Occipital lobe (tissue), 2 donors: ENCODE data around the gene CCDC88C. TPM values are rescaled to one million over a fixed set of nuclear protein-coding genes. Genes with fewer than 3 reads are reported as not detected.
"Not testable (repeated sequence)": the region's sequence is repeated elsewhere in the genome, so short reads cannot be mapped to it uniquely, and the experiment has no call there.

ENCODE experiments used
- DNase-seq: peaks from one replicate; lab custom pipeline; 2025; lab: John Stamatoyannopoulos, UW
- total RNA-seq: library from RNA; depleted of rRNA; stranded (reverse); fragments of >200 nt; gene quantifications from one replicate; pipeline ENCODE4 v1.2.3, GENCODE V29; 2014

Gene CCDC88C
- total RNA-seq, 1 donor from 2014 or later: 14.3 TPM

DNA sequence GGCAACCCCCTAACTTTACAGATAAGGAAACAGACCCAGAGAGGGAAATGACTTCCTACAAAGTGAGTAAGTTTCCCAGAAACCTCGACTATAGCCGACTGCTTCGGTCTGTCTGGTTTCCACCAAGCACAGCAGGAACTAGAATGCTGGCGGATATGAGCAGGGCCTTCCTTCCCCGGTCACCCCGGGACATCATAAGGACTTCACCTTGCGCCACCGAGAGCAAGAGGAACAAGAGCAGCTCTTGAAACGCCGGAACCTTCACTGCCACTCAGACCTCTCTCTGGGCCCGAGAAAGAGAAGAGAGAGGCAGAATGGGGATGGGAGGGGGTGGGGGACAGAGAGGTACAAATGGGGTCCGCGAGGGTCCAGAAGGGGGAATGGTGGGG is 143.7 kb downstream of the CCDC88C start:
- no peak for DNase-seq

DNA sequence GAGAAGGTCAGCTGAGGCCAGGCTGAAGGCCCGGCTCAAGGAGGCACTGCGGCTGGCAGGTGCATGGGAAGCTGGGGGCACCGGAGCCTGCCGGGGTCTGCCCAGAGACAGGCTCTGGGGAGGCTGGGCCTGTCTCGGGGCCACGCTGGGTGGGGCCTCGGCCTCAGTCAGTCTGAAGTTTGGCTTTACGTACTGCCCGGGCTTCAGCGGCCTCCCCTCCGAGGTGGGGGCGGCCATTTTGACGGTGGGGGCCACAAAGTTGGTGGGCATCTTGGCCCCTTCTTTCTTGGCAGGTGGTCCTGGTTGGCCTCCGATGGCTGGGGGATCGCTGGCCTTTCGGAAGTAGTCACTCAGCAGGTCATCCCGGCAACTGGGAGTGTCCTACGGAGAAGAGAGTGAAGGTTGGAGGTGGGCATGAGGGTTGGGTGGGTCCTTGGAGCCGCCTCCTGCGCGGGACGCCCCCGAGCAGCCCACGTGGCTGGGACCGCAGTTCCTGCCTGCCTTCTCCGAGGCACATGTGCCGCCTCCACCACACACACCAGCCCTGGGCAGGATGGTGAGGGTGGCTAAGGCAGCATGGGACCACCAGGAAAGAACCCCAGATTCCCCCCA is 144.2 kb downstream of the CCDC88C start:
- DNase-seq: no peak

DNA sequence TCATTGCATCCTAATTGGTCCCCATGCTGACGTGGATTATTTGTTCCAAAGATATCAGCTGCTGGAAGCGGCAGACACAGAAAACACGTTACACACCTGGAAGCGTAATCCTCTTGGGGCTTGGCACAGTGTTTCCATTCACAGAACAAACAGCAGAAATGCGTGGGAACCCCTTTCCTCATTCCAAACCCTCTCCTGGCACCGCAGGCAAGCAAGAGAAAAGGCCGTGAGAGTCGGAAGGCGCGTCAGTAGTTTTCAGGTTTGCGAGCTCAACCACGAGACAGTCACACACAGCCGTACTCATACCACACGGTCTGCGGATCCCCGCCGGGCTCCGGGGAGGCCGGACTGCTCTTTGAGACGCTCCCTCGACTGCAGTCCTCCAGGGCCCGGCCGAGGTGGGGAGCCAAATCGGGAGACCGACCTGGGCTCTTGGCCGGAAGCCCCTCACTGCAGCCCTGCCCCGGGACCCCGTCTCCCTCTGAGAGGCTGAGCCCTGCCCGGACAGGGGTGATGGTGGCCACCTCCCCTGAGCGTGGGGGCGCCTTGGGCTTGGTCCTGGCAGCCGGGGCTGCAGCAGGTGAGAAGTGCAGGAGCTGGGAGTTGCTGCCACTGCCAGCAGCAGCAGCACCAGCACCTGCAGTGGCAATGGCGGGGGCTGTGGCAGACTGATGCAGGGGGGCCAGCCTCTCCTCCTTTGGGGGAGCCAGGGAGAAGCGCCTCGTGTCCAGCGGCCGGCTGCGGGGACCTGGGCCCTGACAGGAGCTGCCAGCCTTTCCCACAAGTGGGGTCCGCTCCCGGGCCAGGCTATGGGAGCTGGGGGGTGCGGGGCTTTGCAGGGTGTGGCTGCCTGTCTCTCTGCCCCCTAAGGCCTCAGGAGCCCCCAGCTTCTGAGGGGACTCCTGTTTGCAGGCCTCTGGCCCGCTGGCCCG is 145.0 kb downstream of the CCDC88C start:
- no peak for DNase-seq

DNA sequence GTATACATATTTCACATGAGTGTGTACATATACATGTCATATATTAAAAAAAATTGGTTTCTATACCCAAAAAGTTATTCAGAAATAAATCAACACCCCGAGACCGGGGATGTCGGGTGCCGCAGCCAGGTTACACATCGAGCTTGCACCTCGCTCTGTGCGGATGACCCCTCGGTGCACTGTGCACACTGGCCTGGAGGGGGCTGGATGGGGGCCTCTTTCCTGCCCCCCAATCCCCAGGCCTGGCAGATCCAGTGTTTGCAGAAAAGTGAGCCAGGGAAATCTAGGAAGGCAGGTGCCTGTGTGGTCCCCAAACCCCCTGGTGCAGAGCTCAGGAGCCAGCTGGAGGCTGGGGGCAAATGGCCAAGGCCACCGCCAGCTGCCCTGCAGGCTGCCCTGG is 146.0 kb downstream of the CCDC88C start:
- no peak for DNase-seq

DNA sequence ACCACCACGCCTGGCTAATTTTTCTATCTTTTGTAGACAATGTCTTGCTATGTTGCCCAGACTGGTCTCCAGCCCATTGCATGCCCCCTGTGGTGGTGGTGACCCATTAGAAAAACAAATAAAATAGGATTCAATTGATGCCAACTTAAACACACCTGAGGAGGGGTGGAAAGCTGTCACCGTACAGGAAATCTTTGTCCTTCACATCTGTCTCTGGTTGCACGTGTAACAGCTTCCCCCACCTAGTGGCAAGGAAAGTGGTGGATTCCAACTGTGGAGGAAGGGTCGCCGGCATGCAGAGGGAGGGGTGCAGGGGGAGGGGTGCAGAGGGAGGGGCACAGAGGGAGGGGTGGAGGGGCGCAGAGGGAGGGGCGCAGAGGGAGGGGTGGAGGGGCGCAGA is 147.0 kb downstream of the CCDC88C start:
- DNase-seq: no peak

DNA sequence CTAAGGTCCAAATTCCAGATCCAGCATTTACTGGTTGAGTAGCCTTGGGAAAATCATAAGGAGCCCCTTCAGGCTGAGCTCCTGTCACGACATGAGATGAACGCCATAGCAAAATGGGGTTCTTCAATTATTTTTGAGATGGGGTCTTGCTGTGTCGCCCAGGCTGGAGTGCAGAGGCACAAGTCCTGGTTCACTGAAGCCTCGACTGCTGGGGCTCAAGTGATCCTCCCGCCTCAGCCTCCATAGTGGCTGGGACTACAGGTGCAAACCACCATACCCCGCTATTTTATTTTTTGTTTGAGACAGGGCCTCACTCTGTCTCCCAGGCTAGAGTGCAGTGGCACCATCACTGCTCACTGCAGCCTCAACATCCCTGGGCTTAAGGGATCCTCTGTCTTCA is 147.4 kb downstream of the CCDC88C start:
- DNase-seq: no peak

DNA sequence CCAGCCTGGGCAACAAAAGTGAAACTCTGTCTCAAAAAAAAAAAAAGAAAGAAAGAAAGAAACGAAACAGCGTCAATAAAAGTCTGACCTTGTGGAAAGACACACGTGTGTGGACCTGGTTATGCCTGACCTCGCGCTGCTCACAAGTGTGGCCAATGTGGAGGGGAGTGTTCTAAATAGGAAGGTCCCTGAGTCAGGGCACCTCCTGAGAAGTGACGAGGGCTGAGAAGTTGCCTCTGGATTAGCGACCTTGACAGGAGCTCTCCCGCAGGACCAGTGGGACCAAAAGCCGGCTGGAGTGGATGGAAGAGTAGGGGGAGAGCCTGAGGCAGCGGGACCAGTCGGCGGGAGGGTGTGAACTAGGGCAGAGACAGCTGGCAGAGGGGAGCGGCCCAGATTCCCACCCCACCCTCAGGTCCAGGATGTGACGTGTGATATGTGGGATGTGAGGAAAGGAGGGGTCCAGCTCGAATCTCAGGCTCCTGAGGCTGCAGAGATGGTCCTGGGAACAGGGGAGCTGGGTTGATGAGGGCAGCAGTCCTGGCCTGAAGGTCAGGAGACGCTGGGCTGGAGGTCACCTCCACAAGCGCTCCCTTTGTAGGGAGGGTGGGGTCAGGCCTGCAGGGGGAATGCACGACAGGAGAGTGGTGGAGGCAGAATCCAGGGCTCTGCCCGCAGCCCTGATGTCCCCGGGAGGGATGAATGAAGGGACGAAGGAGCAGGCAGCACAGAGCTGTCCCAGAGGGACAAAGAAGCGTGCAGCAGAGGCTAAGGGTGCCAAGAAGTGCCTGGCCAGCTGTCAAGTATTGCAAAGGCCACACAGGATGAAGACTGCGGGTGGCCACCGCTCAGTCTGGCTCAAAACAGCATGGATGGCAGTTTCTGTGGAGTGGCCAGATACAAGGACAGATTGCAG is 148.3 kb downstream of the CCDC88C start:
- DNase-seq: no peak

DNA sequence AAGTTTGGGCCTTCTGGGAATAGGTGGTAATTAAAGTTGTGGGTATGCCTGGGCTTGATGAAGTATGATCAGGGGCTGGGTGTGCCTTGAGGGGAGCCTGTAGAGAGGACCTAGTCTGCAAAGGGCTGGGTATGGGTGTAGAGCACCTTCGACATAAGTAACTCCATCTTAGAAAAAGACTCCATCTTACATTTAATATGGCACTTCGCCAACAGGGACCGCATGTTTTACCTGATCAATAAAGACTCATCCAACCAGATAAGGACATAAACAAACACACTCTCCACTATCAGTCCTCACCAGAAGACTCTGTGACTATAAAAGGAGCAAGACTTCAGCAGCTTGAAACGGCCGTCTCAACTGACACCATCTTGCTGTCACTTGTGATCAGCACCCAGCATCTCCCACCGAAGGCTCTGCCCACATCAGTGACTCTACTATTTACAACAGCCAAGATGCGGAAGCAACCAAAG is 149.6 kb downstream of the CCDC88C start:
- DNase-seq: no peak

DNA sequence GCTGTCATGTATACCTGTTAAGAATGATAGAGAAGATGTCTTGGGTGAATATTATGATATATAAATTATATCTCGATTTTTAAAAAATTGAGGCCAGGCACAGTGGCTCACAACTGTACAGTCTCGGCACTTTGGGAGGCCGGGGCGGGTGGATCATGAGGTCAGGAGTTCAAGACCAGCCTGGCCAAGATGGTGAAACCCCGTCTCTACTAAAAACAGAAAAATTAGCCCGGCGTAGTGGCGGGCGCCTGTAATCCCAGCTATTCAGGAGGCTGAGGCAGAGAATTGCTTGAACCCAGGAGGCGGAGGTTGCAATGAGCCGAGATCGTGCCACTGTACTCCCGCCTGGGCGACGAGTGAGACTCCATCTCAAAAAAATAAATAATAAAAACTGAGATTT is 151.3 kb downstream of the CCDC88C start:
- DNase-seq: not testable (repeated sequence)

DNA sequence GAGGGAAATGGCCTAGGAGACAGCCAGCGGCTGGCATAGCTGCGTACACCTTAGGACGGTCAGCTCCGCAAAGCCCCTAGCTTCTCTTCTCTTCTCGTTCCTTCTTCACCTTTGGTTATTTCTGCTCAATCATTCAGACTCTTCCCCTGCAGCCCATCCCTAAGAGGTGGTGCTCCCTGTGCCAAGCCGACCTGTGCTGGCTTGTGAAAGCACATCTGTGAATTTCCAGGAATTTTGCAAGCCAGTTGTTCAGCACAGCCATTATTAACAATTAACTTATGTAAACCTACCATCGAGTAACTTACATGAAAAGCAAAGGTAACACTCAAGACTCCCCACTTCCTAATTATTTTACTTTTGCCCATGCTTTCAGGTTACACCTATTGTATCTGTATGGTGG is 152.2 kb downstream of the CCDC88C start:
- DNase-seq: no peak

DNA sequence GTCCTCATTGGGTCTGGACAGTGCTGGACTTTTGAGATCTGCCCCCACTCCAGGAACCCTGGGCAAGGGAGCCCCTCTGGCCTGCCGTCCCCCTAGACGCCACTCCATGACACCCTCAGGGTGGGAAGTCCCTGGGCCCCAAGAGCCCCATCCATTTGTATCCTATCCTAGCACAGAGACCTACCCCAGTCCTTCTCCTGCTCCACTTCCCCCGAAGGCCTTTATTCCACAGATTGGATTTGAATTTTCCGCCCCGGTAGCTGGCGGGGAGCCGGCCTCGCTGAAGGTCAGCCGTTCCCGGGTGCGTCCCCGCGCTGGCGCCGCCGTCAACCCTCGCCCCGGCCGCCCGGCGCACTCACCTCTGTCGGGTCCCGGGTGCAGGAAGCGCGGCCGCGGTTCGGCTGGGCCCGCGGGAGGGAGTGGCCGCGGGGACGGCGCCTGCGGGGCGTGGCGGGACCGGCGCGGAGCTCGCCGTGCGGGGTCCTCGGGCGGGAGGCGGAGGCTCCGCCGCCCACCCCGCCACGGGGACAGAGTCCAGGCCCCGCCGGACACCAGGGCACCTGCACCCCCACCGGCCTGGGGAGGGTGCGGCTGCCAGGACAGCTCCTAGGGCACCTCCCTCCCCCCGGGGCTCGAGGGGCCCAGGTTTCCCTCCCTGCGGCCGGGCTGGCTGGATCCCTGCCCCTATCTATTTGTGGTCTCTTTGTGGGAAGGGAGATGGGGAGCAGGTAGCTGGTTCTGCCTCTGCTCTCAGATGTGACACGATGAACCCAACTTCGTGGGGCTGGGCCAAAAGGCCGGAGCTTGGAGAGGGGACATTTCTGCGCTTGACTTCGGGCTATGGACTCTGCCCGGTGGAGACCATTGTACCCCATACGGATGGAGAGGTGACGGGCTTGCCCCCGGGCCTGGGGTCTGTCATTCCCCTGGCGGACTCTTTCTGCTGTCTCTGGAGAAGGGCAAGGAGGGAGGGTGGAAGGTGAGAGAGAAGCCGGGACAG is 153.2 kb downstream of the CCDC88C start:
- no peak for DNase-seq

DNA sequence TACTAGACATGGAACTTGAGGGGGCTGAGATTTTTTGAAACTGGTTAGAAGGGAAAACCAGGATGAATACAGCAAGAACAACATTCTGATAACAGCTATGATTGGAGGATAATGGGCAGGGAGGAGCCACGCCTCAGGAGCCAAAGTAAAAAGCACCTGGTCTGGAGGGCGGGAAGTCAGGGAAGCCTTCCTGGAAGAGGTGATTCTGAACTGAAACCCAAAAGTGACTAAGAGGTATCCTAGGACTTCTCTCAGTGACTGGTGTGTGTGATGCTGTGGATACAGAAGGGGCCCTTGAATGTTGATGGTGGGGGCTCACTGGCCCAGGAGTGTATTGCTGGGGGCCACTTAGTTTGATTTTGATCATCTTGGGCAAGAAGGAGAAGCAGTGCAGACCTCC is 154.3 kb downstream of the CCDC88C start:
- DNase-seq: no peak

DNA sequence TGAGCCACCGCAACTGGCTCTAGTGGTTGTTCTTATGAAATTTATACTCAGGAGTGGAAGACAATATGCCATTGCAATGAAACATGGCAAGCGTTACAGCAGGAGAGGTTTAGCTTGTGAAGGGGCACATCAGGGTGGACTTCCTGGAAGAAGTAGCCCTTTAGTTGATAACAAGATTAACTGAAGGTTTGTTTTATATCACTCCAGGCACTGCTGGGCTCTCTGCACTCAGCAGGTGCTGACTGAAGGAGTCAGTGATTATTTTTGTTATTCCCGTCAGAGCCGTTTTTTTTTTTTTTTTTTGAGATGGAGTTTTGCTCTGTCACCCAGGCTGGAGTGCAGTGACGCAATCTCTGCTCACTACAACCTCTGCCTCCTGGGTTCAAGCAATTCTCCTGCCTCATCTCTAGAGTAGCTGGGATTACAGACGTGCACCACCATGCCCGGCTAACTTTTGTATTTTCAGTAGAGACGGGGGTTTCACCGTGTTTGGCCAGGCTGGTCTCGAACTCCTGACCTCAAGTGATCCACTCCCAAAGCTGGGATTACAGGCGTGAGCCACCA is 155.6 kb downstream of the CCDC88C start:
- DNase-seq: no peak

DNA sequence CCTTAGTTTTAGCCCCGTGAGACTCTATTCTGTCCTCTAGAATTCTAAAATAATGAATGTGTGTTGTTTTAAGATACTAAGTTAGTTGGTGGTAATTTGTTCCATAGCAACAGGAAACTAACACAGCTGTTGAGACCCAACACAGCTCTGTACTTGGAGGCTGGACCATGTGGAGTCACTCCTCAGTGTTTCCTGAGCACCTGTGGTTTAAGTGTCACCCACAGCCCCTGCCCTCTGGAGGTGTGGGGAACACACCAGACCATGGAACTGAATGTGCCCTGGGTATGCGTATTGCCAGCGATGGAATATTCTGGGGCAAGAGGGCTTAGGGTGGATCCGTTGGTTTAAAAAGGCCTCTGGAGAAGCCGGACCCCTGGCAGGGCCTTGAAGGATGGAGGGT is 156.5 kb downstream of the CCDC88C start:
- no peak for DNase-seq

DNA sequence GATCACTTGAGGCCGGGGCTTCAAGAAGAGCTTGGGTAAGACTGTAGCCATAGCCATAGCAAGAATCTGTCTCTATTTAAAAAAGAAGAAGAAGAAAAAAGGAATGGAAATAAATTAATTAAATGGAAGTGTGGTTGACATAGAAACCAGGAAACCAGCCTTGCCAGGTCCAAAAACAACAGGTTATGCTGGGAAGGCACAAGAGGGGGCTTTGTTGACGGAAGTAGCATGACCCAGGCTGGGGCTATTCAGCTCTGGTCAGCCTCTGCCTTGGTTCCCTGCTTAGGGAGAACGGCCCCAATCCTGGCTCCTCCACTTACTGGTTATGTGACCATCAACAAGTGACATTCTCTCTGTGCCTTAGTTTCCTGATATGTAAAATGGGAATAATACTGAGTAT is 158.7 kb downstream of the CCDC88C start:
- DNase-seq: no peak

DNA sequence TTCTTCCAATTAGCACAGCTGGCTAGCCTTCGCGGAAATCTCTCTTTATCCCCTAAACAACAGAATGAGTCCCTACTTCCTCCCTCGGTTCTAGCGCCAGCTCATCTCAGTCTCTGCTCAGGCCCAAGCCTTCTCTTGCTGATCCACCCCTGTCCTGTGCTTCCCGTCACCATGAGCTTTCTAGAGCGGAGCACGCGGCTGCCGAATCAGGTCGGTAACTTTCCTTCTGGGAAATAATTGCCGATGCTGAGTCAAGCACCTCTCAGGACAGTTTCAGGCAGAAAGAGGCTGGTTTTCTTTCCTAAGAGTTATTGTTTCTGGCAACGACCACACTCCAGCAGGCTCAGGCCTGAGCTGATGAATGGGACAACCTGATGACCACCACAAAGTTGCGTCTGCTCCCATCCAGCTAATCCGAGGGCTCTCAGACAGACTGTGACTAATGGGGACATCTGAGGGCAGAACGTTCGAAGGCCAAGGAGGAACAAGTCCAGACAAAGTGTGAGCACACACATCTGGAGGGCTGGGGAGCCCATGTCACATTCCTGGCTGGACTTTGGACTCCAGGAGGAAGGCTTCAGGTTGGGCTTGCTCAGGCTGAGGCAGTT is 159.5 kb downstream of the CCDC88C start:
- no peak for DNase-seq

DNA sequence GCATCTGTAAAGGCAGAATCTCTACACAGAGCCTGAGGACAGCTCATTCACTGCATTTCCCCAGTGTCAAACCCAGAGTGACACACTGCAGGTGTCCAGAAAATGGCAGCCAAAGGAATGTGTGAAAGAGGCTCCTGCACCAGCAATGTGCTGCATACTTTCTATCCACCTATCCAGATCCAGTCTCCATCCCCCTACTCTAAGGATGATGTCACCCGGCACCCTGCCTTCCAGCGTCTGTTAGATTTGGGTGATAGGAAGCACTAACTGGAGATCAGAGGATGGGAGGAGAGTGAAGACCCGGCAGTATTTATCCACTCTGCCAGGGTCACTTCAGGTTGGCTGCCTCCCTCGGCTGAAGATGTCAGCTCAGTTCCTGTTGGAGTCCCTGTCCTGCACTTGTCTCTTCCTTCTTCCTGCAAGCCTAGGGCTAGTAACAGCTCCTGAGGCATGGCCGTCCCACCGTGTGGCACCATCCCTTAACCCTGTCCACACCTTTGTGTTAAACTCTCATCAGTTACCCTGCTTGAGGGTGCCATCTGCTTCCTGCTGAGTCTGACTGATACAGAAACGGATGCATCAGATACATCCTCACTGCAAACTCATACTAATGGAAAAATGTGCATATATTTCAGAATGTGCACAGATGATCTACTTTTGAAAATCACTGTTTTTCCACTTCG is 160.2 kb downstream of the CCDC88C start:
- no peak for DNase-seq

DNA sequence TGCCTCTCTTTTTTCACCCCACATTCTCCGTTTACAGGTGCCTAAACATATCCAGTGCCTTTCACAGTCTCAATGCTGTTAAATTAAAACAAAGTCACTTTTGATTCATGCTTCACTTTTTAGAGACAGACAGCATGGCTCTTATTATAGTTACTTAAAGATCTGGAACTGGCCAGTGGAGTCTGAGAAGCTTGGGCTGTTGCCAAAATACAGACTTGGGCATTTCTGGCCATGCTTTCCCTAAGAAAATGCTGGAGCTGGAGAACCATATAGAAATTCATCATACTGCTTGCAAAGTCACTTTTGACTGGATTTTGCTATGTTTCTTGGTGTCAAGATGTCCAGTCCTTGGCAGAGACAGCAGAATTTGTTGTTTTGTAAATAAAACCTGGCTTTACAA is 161.0 kb downstream of the CCDC88C start:
- DNase-seq: no peak

DNA sequence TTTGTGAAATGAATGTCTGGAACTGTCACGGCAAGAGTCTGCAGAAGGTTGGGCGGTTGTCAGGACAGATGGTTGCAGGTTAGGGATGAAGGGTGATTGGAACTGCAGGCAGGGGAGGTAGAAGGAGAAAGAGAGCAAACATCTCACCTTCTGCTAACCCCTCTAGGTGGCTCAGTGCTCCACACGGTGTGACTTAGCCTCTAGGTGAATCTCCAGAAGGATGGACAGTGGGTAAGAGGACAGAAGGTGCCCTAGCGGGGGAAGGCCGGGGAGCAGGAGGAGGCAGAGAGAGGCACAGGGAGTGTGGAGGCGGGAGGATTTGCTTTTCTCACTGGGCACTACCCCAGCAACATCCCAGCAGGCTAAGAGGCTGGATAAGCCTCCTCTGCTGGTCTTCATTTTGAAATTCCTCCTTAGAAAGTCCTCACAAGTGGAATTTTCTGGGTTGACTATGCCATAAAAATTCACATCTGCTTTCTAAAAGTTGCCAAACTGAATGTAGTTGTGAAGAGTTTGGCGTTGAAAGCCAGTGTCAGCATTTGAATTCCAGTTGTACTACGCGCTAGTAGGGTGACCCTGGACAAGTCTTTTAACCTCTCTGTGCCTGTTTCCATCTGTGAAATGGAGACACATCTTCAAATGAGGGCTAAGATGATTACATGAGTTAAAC is 162.5 kb downstream of the CCDC88C start:
- DNase-seq: no peak
